Activated T-cell treated with anti-CD3 and anti-CD28 coated beads, Interleukin-2, amount 50 U/mL, for 1 hour (primary cell): ENCODE measurements around the gene ATF6B.
"Not testable (repeated sequence)": the region's sequence is repeated elsewhere in the genome, so short reads cannot be mapped to it uniquely, and the experiment has no call there.

Source experiments
- DNase-seq: peaks from one replicate; pipeline ENCODE4 v3.0.0-alpha.2; 2020

Gene ATF6B

DNA sequence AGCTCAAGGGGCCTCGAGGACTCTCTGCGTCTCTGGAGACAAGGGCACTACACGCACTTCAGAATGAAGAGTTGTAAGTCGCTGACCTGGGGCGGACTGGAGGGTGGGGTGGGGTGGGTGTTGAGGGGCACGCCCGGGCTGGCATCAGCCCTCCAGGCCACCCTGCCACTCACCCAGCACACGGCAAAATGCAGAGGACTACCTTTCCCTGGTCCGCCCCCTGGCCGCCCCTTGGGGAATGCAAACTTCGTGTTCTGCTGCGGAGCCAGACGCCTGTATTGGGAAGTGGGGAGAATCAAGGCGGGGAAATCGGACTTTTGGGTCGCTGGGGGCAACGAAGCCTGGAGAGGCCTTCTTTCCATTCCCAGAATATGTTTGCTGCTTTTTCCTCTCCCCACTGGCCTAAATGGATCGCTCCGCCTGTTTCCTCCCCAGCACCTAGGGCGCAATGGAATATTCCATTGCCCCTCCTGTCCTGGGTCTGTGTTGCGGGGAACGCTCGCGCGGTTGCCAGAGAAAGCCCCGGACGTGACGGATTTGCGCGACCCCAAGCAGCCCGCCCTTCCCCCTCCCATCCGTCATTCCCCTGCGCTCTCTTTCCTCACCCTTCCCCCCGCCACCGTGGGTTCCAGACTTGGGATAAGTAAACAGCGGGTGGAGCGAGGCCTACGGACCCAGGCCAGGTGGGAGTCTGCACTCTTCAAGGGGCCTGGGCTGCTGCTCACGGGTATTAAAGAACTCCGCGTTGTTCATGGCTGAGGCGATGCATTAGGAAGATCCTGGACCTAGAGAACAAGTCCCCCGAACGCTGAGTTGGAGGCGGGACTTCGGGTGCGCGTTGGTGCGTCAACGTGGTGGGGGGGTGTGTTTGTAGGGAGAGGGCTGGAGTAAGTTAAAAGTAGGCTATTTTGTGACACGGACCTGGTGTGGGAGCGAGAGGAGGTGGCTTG is 25.8 kb upstream of the ATF6B start, which contains the start of gene PPT2:
Gene PPT2 (plus strand): TSS at position 578 of the 950 bp plus-strand sequence. CDS start 454 bp downstream, outside the sequence.
- DNase-seq, result peak; percentile 75

DNA sequence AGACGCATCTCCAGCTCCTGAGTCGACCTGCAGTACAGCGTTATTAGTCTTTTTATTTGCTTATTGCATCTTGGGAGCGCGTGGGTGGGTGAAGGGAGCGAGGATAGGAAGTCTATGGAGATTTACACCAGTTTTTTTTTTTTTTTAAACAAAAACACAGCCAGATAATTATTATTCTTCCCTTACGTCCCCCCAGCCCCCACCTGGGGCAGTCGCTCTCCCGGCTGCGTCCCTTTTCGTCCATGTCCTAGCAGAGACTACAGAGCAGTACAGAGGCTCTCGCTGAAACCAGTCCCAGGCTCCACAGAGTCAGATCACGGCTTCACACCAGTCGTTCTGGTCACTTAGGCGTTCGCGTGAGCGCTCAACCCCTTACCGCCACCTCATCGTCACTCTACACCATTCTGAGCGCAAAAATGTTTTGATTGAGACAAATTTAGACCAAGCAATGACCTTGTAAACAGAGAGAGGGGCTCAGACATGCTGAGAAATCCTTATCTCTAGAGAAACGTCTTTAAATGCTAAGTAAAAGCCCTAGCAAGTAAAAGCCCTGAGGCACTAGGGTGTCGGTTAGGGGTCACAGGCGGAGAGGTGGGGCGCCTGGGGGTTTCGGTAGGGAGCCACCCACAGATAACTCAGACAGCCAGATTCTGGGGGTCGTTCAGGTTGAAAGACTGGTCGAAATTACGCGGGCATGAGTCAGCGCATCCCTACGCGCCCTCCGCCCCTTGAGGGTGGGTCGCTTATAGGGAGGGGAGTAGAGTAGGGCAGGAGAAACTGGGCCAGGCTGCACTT is 24.9 kb upstream of the ATF6B start:
- DNase-seq, result no peak

DNA sequence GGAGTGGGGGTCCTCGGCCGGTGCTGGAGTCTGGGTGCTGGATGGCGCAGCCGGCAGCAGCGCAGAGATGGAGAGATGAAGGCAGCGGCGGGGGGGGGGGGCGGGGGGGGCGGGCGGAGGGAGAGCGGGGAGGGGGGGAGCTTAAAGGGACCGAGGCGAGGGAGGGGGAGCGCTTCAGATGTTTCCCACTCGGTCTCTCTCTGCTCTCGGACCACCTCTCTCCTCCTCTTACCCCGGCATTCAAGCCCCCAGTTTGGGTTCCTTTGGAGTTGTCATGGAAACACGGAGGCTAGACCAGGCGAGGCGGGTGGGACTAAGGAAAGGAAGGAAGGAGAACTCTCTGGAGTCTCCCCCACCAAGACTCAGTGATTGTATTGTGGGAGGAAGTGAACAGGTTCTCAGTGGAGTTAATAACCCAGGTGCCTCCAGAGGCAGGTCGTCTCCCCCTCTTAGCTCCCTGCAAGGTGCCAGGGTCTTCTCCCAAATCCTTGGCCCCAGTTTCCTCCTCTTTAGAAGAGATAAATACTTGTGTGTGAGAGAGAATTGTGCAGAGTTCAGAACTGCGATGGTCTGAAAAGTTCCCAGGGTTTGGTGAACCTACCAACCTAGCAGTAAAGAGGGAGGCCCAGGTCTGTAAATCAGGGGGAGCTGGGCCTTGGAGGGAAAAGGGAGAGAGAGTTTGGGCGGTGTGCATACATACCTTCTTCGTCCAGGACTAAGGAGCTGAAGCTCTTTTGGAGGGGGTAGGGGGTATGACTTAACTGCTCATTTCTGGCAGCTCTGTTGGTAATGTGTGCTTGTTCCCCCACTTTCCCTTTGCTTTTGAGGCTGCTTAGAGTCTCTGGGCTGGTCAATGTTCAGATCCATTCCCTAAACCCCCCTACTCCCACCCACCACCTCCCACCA is 24.1 kb upstream of the ATF6B start, which contains the start of gene PRRT1:
Gene PRRT1 (minus strand): TSS at position 77 of the 906 bp plus-strand sequence. CDS start 112 bp downstream, outside the sequence.
- peak; percentile 35 for DNase-seq

- DNase-seq, result peak; percentile 36
These were observed 23.3 kb upstream of the ATF6B start for GRCh38 chr6:32151181-32151862.

DNA sequence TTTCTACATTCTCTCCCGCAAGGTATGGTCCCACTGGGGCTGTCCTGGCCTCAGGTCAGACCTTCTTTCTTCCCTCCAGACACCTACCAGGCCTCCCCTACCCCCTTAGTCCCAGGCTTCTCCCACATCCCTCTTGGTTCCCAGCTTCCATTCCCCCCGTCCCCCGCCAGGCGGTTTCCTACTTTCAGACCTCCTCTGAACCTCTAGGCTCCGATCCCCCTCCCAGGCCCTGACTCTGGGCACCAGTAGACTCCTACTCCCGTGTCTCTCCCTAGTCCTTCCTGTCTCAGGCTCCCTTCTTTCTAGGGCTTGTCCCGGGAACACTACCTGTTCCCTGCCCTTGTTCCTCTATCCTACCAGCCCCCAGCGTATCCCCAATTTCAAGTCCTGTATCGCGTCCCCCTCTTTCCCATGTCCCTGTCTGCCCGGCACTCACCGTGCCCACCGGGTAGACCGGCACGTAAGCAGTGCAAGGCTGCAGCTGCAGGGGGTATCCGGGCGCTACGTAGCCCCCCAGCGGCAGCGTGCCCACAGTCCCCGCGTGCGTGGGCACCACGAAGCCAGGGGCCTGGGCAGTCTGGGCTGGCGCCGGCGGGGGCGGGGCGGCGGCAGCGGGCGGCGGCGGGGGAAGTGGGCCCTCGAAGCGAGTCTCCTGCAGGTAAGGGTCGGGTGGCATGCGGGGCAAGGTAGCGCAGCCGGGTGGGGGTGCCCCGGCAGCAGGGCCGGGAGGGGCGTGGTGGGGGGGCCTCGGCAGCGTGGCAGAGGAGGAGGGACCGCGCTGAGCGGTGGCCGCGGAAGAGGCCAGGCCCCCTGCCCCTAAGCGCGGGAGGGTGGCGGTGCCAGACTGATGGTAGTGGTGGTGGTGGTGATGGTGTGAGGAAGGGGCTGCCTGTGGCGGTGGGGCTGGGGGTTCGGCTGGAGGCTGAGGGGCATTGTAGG is 22.2 kb upstream of the ATF6B start:
- no peak for DNase-seq

- DNase-seq, result no peak
These were observed 21.2 kb upstream of the ATF6B start for GRCh38 chr6:32149092-32149755.

- DNase-seq, result peak; percentile 79
These were observed 20.4 kb upstream of the ATF6B start for GRCh38 chr6:32148289-32149091.

- no peak for DNase-seq
These were observed 19.5 kb upstream of the ATF6B start for GRCh38 chr6:32147401-32148132.

DNA sequence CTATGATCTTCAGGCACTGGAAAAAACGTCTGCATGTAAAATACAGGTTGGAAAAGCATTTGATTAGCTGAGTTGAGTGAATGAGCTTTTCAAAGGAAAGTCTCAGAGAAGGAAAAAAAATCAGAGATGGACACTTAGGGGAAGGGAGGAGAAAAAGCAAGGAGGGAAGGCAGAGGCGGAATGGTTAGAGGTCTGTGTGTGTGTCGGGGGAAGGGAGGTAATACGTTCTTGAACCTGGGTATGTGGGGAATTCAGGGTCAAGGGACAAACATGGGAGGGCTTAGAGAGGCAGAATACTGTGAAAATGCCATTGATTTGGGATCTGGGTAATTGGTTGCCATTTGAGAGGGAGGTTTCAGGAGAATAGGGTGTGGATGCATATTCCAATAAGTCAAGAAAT is 18.6 kb upstream of the ATF6B start:
- no peak for DNase-seq

DNA sequence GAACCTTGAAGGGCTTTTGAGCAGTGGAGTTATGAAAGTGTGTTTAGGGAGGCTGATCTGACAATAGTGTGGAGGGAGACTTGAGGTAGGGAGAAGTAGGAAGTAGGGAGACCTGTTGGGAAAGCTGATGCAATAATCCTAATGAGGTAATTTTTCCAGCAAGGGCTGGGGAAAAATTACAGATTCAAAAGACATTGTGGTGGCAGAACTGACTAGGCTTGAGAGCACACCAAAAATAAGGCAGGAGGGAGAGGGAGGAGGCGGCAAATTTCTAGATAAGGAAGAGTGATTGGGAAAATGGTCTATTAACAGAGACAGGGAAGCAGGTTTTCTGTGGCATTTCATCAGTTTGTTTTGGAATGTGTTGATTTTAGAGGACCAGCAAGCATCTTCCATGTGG is 18.2 kb upstream of the ATF6B start:
- no peak for DNase-seq

- DNase-seq, result not testable (repeated sequence)
These were observed 16.2 kb upstream of the ATF6B start for GRCh38 chr6:32144238-32144637.

- DNase-seq, result no peak
These were observed 12.5 kb upstream of the ATF6B start for GRCh38 chr6:32140420-32141046.

GRCh38 chr6:32139590-32139989 is 11.5 kb upstream of the ATF6B start:
- DNase-seq, result no peak

- no peak for DNase-seq
These were observed 9.4 kb upstream of the ATF6B start for GRCh38 chr6:32137454-32137853.

GRCh38 chr6:32133786-32134185 is 5.7 kb upstream of the ATF6B start:
- no peak for DNase-seq

DNA sequence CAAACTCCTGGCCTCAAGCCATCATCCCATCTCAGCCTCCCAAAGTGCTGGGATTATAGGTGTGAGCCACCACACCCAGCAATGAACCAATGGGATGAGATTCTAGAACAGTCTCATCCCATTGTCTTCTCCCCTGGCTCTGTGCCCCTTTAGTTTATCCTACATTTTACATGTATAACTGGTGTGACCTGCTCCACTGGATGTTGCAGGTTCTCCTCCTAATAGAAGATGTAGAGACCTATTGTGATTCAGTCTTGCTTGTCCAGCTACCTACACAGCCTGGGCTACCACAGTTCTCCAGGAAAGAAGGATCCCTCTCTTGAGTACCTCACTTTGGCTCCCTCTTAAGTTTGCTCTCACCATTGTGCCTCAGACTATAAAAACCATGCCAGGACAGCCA is 4.1 kb upstream of the ATF6B start:
- no peak for DNase-seq

- DNase-seq, result no peak
These were observed 3.4 kb upstream of the ATF6B start for GRCh38 chr6:32131439-32131948.
